GM19467 (cell line): ENCODE measurements around the gene FAIM2.
"Not testable (repeated sequence)": the region's sequence is repeated elsewhere in the genome, so short reads cannot be mapped to it uniquely, and the experiment has no call there.

Experiments used
- ATAC-seq: cut with Tn5 transposase; IDR thresholded peaks from one replicate; pipeline ENCODE4 v1.9.1; 2021; ENCODE audit warnings: mild to moderate bottlenecking, moderate library complexity; ENCODE audit not compliant: unreplicated experiment

The FAIM2 gene

GRCh38 chr12:49867570-49868341 is 35.9 kb downstream of the FAIM2 start:
- ATAC-seq: no peak

DNA sequence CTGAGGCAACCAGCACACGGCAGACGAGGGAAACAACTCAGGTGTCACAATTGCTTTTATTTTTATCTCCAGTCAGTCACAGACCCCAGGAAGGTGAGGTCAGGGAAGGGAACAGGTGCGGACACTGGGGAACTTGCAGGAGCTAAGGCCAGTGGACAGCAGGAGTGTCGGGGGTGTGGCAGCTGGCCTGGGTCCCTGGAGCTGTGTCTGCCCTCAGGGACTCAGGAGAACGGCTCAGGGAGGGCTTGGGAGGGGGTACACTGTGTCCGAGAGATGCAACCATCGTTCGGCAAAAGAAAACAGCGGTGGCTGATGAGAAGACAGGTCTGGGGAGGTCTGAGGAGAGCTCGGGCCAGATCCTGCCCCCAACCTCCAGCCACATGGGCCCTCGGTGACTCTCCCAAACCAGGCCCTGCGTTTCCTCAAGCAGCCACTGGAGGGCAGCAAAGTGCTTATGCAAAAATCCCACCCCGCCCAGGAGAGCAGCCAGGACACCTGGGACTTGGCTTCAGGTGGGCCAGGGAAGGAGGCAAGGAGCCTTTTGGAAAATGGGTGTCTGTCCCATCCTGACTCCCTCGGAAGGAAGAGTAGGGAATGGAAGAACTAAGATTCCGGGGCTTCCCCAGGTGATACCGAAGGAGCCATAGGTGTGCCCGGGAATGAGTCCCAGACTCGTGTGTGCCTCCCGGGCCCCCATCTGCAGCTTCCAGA is 36.7 kb downstream of the FAIM2 start:
- ATAC-seq: no peak

DNA sequence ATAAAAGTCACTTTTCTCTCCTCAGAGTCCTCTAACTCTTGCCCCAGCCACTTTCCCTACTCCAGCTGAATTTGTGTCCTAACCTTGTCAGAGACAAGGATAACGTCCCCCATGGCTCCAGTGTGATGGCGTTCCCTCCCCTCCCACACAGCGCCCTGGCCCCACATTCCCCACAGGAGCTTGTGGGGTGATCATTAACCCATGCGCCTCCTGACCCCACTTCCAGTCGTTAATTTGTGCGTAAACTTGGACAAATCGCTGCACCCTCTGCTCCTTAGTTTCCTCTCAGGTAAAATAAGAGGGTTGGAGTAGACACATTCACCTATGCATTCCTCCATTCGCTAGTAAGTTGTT is 37.9 kb downstream of the FAIM2 start:
- no peak for ATAC-seq

GRCh38 chr12:49865109-49865781 is 38.5 kb downstream of the FAIM2 start:
- ATAC-seq: no peak

DNA sequence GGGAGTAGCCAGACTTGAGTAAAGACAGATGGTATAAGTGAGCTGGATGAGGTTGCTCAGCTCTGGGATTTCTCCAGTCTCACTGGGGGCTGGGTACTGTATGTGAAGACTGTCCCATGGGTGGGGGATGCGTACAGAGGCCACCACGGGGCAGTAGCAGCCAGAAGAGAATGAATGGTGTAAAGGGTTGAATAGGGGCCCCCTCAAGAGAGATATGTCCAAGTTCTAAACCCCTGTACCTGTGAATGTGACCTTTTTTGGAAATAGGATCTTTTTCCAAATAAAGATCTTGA is 39.0 kb downstream of the FAIM2 start:
- ATAC-seq: no peak

DNA sequence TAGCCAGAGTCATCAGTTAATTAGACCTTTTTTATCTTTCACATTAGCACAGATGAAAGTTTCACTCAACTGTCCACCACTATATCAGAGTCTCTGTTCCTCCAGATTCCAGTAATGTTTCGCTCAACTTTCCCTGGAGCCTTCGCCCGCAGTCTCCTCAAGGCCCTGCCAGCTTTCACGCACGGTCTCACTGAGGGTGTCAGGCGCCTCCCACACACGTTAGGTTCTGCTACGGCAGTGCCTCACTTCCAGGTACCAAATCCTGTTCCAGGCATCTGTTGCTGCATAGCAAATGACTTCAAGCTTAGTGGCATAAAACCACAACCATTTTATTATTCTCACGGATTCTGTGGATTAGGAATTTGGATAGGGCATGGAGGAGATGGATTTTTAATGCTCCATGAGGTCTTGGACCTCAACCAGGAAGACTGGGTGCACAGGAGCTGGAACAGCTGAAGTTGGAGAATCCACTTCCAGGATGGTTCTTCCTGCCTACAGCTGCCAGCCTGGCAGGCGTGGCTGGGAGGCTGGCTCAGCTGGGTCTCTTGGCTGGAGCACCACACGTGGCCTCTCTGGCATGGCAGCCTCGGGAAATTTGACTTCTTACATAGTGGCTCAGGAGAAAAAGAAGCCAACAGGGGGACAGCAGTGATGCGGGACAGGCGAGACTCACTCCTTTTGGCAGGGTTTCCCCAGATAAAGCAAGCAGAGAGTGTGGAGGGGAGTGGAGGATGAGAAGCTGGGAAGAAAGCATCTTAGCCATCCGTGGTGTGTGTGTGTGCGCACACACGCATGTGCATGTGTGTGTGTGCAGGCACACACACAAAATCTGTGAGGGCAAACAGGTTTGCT is 39.5 kb downstream of the FAIM2 start:
- no peak for ATAC-seq

DNA sequence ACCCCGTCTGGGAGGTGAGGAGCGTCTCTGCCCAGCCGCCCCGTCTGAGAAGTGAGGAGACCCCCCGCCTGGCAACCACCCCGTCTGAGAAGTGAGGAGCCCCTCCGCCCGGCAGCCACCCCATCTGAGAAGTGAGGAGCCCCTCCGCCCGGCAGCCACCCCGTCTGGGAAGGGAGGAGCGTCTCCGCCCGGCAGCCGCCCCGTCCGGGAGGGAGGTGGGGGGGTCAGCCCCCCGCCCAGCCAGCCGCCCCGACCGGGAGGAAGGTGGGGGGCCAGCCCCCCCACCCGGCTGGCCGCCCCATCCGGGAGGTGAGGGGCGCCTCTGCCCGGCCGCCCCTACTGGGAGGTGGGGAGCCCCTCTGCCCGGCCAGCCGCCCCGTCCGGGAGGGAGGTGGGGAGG is 42.8 kb downstream of the FAIM2 start:
- ATAC-seq: not testable (repeated sequence)

- not testable (repeated sequence) for ATAC-seq
Measured at GRCh38 chr12:49855890-49856289, 47.8 kb downstream of the FAIM2 start.

- ATAC-seq: no peak
Measured at GRCh38 chr12:49854976-49855375, 48.7 kb downstream of the FAIM2 start.

DNA sequence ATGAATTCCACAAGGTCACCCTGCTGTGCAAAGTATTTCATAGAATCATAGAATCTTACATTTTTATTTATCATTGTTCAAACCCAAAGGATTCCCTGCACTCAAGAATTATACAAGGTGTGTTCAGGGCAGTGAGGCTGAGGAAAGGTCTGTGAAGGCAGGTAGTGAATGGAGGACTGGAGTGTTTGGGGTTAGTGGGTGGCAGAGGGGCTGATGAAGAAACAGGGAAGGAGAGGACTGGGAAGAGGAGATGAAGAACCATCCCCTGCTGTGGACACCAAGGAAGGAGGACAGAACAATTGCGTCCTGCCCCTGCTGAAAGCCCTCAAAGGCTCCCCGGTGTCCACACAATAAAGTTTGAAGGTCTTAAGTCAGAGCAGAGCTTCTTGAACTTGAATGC is 50.0 kb downstream of the FAIM2 start:
- no peak for ATAC-seq

- ATAC-seq: no peak
Measured at GRCh38 chr12:49847161-49847560, 56.5 kb downstream of the FAIM2 start.

- ATAC-seq: no peak
Measured at GRCh38 chr12:49846032-49846431, 57.7 kb downstream of the FAIM2 start.

GRCh38 chr12:49843876-49844437 is 59.7 kb downstream of the FAIM2 start:
- no peak for ATAC-seq

- ATAC-seq: no peak
Measured at GRCh38 chr12:49843411-49843810, 60.3 kb downstream of the FAIM2 start.

DNA sequence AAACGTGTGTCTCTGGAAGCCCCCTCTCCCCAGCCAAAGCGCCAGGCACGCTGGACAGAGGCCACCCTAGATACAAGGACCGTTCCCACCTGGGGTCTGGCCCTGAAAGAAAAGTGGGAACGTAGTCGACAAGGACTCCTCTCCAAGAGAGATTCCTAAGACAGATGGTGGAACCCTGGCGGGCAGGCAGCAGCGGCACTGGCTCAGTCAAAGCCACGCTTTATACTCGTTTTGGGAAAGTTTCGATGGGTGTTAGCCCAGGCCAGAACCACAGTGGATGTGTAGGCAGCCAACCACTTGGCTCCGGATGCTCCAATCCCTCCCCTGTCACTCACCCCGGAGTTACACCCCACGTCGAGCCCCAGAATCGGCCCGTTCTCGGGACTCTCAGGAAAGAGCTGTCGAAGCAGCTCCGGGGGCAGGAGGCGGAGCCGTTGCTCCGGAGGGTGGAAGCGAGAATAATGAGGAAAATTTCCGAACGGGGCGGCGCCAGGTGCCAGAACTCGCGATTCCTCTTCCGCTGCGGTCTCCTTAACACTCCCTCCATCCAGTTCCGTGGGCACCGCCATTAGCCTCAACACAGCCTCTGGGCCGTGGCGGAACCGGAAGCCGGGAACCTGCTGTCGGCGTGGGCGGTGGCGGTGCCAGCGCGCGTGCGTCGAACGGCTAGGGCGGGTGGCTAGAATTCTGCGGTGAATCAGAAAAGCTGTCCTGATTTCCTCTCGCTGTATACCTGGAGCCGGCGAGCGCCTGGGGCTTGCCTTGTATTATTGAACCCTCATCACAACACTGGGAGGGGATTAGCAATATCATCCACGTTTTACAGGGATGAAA is 61.0 kb downstream of the FAIM2 start, which contains the start of gene BCDIN3D:
Gene BCDIN3D, minus strand, starts transcription at position 588 of the 834 bp plus-strand sequence. Its CDS starts 19 bp downstream, at position 569.
- peak; percentile 84 for ATAC-seq

GRCh38 chr12:49838973-49839633 is 64.6 kb downstream of the FAIM2 start:
- ATAC-seq: no peak

DNA sequence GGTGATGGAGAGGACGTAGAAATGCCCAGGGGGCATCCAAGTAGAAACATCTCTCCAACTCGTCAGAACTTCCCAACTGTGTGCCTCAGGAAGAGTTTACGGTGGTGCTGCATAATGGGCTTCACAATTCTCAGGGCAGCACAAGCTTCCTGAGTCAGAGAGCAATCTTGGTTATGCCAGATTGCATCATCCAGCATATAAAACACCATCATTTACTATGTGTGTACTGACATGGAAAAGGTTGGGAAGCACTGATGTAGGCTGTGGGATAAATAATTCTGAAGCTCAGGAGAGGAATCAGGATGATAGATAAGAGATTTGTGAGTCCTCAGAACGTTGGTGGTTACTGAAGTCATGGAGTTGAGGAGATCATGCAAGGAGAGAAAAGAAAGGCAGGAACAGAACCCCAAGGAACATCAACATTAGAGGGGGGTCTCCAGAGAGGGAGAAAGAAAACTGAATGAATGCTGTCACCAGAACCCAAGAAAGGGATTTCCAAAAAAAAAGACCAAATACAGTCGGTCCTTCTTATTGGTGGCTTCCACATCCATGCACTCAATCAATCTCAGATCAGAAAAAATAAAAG is 70.8 kb downstream of the FAIM2 start:
- no peak for ATAC-seq

DNA sequence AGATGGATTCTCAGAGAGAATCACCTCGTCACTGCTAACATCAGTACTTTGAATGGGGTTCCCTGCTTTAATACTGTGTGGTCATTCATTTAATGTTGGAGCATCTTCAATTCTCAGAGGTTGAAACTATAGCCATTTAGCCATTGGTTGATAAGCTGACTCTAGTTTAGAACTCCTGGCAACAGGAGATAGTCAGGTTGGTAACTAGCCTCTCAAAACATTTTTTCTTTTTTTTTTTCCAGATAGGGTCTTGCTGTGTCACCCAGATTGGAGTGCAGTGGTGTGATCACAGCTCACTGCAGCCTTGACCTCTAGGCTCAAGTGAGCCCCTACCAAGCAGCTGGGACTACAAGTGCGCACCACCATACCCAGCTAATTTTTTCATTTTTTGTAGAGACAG is 72.0 kb downstream of the FAIM2 start:
- ATAC-seq: no peak
